Keratinocyte (primary cell): ENCODE data around the gene MED16. TPM values are rescaled to one million over a fixed set of nuclear protein-coding genes. Genes with fewer than 3 reads are reported as not detected.

Experiments used
- DNase-seq: peaks from one replicate; pipeline ENCODE4 v3.0.0-alpha.2; 2011; ENCODE audit warnings: low read depth, missing footprints, low spot score
- FAIRE-seq: peaks from 2 replicates; lab custom pipeline; 2011; peaks lifted over from hg19 to GRCh38; lab: Jason Lieb, UNC
- H2AFZ ChIP-seq: 2 replicates; pipeline ENCODE4 v1.6.0; 2012; ENCODE audit warnings: low read length, control low read depth, inconsistent platforms; ENCODE audit not compliant: control insufficient read depth
- H3K27ac ChIP-seq: 2 replicates; pipeline ENCODE4 v1.5.1; 2011; ENCODE audit warnings: low read length; ENCODE audit not compliant: control insufficient read depth, insufficient read depth
- H3K27me3 ChIP-seq: 3 replicates; pipeline ENCODE4 v1.6.0; 2011; ENCODE audit warnings: low read length; ENCODE audit not compliant: control insufficient read depth, insufficient read depth; ENCODE audit errors: extremely low read depth
- H3K36me3 ChIP-seq, 2 experiments: 2 replicates in 1 of 2; 3 replicates in 1 of 2; pipeline ENCODE4 v1.5.1; 2011; ENCODE audit warnings: low read length in 2 of 2, mild to moderate bottlenecking in 1 of 2; ENCODE audit not compliant: control insufficient read depth in 2 of 2, insufficient read depth in 2 of 2; ENCODE audit errors: extremely low read depth in 1 of 2
- H3K4me1 ChIP-seq: 3 replicates; pipeline ENCODE4 v1.5.1; 2011; ENCODE audit warnings: low read length; ENCODE audit not compliant: control insufficient read depth, insufficient read depth; ENCODE audit errors: extremely low read depth
- H3K4me2 ChIP-seq: 3 replicates; pipeline ENCODE4 v1.6.0; 2011; ENCODE audit warnings: low read depth, low read length; ENCODE audit not compliant: control insufficient read depth, insufficient read depth; ENCODE audit errors: extremely low read depth
- H3K4me3 ChIP-seq, 3 experiments: fragments of 200-600 bp in 1 of 3; sonication (generic) in 1 of 3; 2 replicates in 2 of 3; 3 replicates in 1 of 3; pipeline ENCODE4 v1.5.1; 2011 to 2016; ENCODE audit warnings: low read length in 3 of 3, mild to moderate bottlenecking in 3 of 3, control low read depth in 2 of 3, inconsistent platforms in 1 of 3, low read depth in 1 of 3, mixed read lengths in 1 of 3, mixed run types in 1 of 3, moderate library complexity in 1 of 3; ENCODE audit not compliant: control insufficient read depth in 2 of 3, insufficient read depth in 2 of 3; ENCODE audit errors: extremely low read depth in 1 of 3
- H3K79me2 ChIP-seq: 2 replicates; pipeline ENCODE4 v1.6.0; 2012; ENCODE audit warnings: low read length; ENCODE audit not compliant: control insufficient read depth, insufficient read depth
- H3K9ac ChIP-seq: 3 replicates; pipeline ENCODE4 v1.6.0; 2011; ENCODE audit warnings: low read length; ENCODE audit not compliant: control insufficient read depth, insufficient read depth; ENCODE audit errors: extremely low read depth
- H3K9me1 ChIP-seq: 3 replicates; pipeline ENCODE4 v1.6.0; 2011; ENCODE audit warnings: low read length; ENCODE audit not compliant: control insufficient read depth, insufficient read depth; ENCODE audit errors: extremely low read depth
- H3K9me3 ChIP-seq: 2 replicates; pipeline ENCODE4 v1.5.1; 2012; ENCODE audit warnings: low read depth, low read length; ENCODE audit not compliant: control insufficient read depth
- H4K20me1 ChIP-seq: 3 replicates; pipeline ENCODE4 v1.6.0; 2011; ENCODE audit warnings: low read length; ENCODE audit not compliant: control insufficient read depth, insufficient read depth; ENCODE audit errors: extremely low read depth
- CTCF ChIP-seq, 3 experiments: IDR thresholded peaks in 1 of 3; conservative IDR thresholded peaks in 1 of 3; optimal IDR thresholded peaks in 1 of 3; 2 replicates in 2 of 3; 3 replicates in 1 of 3; pipeline versions ENCODE3 to v1.5.1; 2011; ENCODE audit warnings: low read length in 3 of 3, mild to moderate bottlenecking in 3 of 3, moderate library complexity in 2 of 3, control low read depth in 1 of 3, inconsistent platforms in 1 of 3; ENCODE audit not compliant: insufficient read depth in 2 of 3; ENCODE audit errors: extremely low read depth in 1 of 3
- EZH2 ChIP-seq: IDR thresholded peaks from one replicate; pipeline ENCODE4 v1.6.1; 2012; ENCODE audit warnings: inconsistent platforms, mild to moderate bottlenecking, low read length, moderate library complexity
- dilution Hi-C: fragments of 300-500 bp; cut with MboI; formaldehyde crosslinking; loops from one replicate; pipeline ENCODE4 v1.7.0; 2020; ENCODE audit warnings: low sequenced_read_pairs; ENCODE audit not compliant: extremely low pct_ligation_motif_present
- polyA plus RNA-seq, 5 experiments: library from polyadenylated mRNA; depleted of rRNA in 3 of 5; stranded (reverse) in 3 of 5; stranded (forward) in 1 of 5; unstranded in 1 of 5; fragments of >200 nt; gene quantifications; 1 replicate in 1 of 5; 2 replicates in 3 of 5; 3 replicates in 1 of 5; pipeline versions ENCODE4 v1.2.1 to v1.2.3, GENCODE V29; 2011 to 2012; ENCODE audit warnings: missing spikeins in 2 of 5, low read depth in 1 of 5, low replicate concordance in 1 of 5

The MED16 gene
- polyA plus RNA-seq, 1 donor (not counting 4 experiments of a cell fraction or from before 2014, with no cell fraction given) = 9.7 TPM

- Histone ChIP-seq H3K9me3 (no peaks in the 10 kb centered on the region), H3K4me2 (no peak overlapping the region), H3K4me1 (peaks cover 15% of the 10 kb centered on the region), H3K27me3 (no peaks in the 10 kb centered on the region), H4K20me1 (no peaks in the 10 kb centered on the region), H3K9ac (no peak overlapping the region), H2AFZ (no peak overlapping the region), H3K4me3 (no peak overlapping the region), H3K27ac (no peak overlapping the region), H3K36me3 (peaks cover 8 to 18% of the 10 kb centered on the region in 2 experiments), H3K9me1 (no peaks in the 10 kb centered on the region), H3K79me2 (no peaks in the 10 kb centered on the region)
- TF ChIP-seq CTCF (optimal IDR thresholded peaks at IDR 0.05 in 1 of 3, IDR thresholded peaks at IDR 0.05 in 1 of 3, conservative IDR thresholded peaks at IDR 0.05 in 1 of 3; ENCODE audit: extremely low read depth in 1 of 3, insufficient read depth in 2 of 3, low read length in 3 of 3) (no peak), EZH2 (no peak)
- FAIRE-seq (no peak), DNase-seq (no peak)
- dilution Hi-C loops = no loop called here
Measured at GRCh38 chr19:875265-875879, 17.6 kb downstream of the MED16 start.

GRCh38 chr19:873561-874041, 19.4 kb downstream of the MED16 start:
- Histone ChIP-seq H3K4me2 (no peak overlapping the region), H3K27ac (peak overlapping the region; percentile 36), H3K4me1 (peaks cover 25% of the 10 kb centered on the region), H3K9ac (no peak overlapping the region), H3K4me3 (no peak overlapping the region), H3K79me2 (no peaks in the 10 kb centered on the region), H3K36me3 (peaks cover 12 to 25% of the 10 kb centered on the region in 2 experiments), H3K27me3 (no peaks in the 10 kb centered on the region), H2AFZ (no peak overlapping the region), H3K9me3 (no peaks in the 10 kb centered on the region), H4K20me1 (no peaks in the 10 kb centered on the region), H3K9me1 (no peaks in the 10 kb centered on the region)
- FAIRE-seq = no peak
- dilution Hi-C loops = no loop called here
- TF ChIP-seq EZH2 = no peak
- TF ChIP-seq CTCF (optimal IDR thresholded peaks at IDR 0.05 in 1 of 3, IDR thresholded peaks at IDR 0.05 in 1 of 3, conservative IDR thresholded peaks at IDR 0.05 in 1 of 3; ENCODE audit: extremely low read depth in 1 of 3, insufficient read depth in 2 of 3, low read length in 3 of 3) = no peak
- DNase-seq = no peak
